ENCODE results near the gene THSD7A.

THSD7A gene

GRCh38 chr7:11491811-11492210 lies 340.2 kb downstream of the THSD7A start:
- no peak for DNase-seq

GRCh38 chr7:11489280-11489679 lies 342.7 kb downstream of the THSD7A start:
- no peak for DNase-seq

- peak; percentile 17 for DNase-seq
Observed at GRCh38 chr7:11486271-11486670, 345.7 kb downstream of the THSD7A start.

- no peak for DNase-seq
Observed at GRCh38 chr7:11485636-11486035, 346.4 kb downstream of the THSD7A start.

GRCh38 chr7:11480143-11480542 lies 351.9 kb downstream of the THSD7A start:
- DNase-seq = no peak

GRCh38 chr7:11478882-11479281 lies 353.1 kb downstream of the THSD7A start:
- no peak for DNase-seq

- no peak for DNase-seq
Observed at GRCh38 chr7:11478426-11478825, 353.6 kb downstream of the THSD7A start.

GRCh38 chr7:11474902-11475585 lies 357.0 kb downstream of the THSD7A start:
- no peak for DNase-seq

GRCh38 chr7:11473807-11474424 lies 358.1 kb downstream of the THSD7A start:
- no peak for DNase-seq

- no peak for DNase-seq
Observed at GRCh38 chr7:11473220-11473619, 358.8 kb downstream of the THSD7A start.

- no peak for DNase-seq
Observed at GRCh38 chr7:11472646-11473045, 359.4 kb downstream of the THSD7A start.

GRCh38 chr7:11471255-11471654 lies 360.7 kb downstream of the THSD7A start:
- DNase-seq = no peak

- no peak for DNase-seq
Observed at GRCh38 chr7:11469028-11469745, 362.8 kb downstream of the THSD7A start.

- no peak for DNase-seq
Observed at GRCh38 chr7:11466517-11467105, 365.4 kb downstream of the THSD7A start.

- DNase-seq = no peak
Observed at GRCh38 chr7:11464624-11465023, 367.4 kb downstream of the THSD7A start.

- no peak for DNase-seq
Observed at GRCh38 chr7:11461946-11462345, 370.1 kb downstream of the THSD7A start.

GRCh38 chr7:11458736-11459483 lies 373.1 kb downstream of the THSD7A start:
- no peak for DNase-seq

- no peak for DNase-seq
Observed at GRCh38 chr7:11457419-11457818, 374.6 kb downstream of the THSD7A start.

GRCh38 chr7:11456574-11456973 lies 375.4 kb downstream of the THSD7A start:
- no peak for DNase-seq

- no peak for DNase-seq
Observed at GRCh38 chr7:11452476-11452875, 379.5 kb downstream of the THSD7A start.

GRCh38 chr7:11450281-11450680 lies 381.7 kb downstream of the THSD7A start:
- DNase-seq = no peak

- DNase-seq = no peak
Observed at GRCh38 chr7:11449316-11449715, 382.7 kb downstream of the THSD7A start.

GRCh38 chr7:11448323-11448722 lies 383.7 kb downstream of the THSD7A start:
- DNase-seq = no peak
